WI38 (cell line): ENCODE measurements around the gene PDZRN4.

Experiments used
- H3K4me3 ChIP-seq: 2 replicates; pipeline ENCODE4 v1.5.1; 2011; ENCODE audit warnings: low read depth, mild to moderate bottlenecking, control low read depth, low read length
- CTCF ChIP-seq: IDR thresholded peaks from 2 replicates; pipeline ENCODE4 v1.5.1; 2012; ENCODE audit warnings: low read depth, mild to moderate bottlenecking, control low read depth, low read length

PDZRN4 gene

GRCh38 chr12:41336041-41336549, 148.0 kb downstream of the PDZRN4 start:
- no peak for TF ChIP-seq CTCF
- H3K4me3 ChIP-seq, result no peak overlapping the region

- no peak for TF ChIP-seq CTCF
- no peak overlapping the region for H3K4me3 ChIP-seq
Observed at GRCh38 chr12:41339784-41340183, 151.7 kb downstream of the PDZRN4 start.

GRCh38 chr12:41344776-41345470, 156.8 kb downstream of the PDZRN4 start:
- no peak for TF ChIP-seq CTCF
- H3K4me3 ChIP-seq, result no peak overlapping the region

GRCh38 chr12:41348198-41348597, 160.1 kb downstream of the PDZRN4 start:
- H3K4me3 ChIP-seq, result no peak overlapping the region
- no peak for TF ChIP-seq CTCF

- no peak for TF ChIP-seq CTCF
- no peak overlapping the region for H3K4me3 ChIP-seq
Observed at GRCh38 chr12:41356181-41356580, 168.1 kb downstream of the PDZRN4 start.

- no peak for TF ChIP-seq CTCF
- H3K4me3 ChIP-seq, result no peak overlapping the region
Observed at GRCh38 chr12:41361738-41362137, 173.6 kb downstream of the PDZRN4 start.

GRCh38 chr12:41362510-41362909, 174.4 kb downstream of the PDZRN4 start:
- TF ChIP-seq CTCF, result no peak
- no peak overlapping the region for H3K4me3 ChIP-seq
